NCI-H2227 treated with DMSO at 0.1 percent for 48 hours (cell line): ENCODE data around the gene HAVCR2.
"Not testable (repeated sequence)": the region's sequence is repeated elsewhere in the genome, so short reads cannot be mapped to it uniquely, and the experiment has no call there.

Experiments
- DNase-seq: peaks from one replicate; lab custom pipeline; 2025; lab: John Stamatoyannopoulos, UW

The HAVCR2 gene

DNA sequence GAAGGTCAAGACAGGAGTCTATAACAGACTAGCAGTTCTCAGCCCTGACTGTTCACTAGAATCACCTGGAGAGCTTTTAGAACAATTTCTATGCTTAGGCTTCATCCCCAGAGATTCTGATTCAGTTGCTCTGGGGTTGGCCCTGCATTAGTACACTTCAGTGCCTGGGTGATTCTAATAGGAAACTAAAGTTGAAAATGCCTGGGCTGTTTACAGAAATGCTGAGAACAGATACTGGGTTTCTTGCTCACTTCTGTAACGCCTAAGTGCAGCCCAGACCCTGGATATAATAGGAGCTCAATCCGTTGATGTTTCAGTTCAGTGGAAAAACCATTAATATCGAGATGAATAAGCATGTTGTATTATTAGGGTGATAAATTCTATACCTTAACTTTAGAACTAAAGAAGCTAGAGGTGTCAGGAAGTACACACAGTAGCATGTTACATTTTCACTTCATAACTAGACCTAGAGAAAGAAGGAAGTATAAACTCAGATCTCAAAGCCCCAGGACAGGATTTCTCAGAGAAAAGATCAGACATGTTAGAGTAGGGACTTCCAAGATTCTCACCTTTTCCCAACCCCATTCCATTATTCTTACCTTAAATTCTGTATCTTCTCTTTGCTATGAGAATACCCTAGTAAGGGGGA lies 20.4 kb downstream of the HAVCR2 start:
- no peak for DNase-seq

- no peak for DNase-seq
Observed at GRCh38 chr5:157086751-157087359, 22.0 kb downstream of the HAVCR2 start.

DNA sequence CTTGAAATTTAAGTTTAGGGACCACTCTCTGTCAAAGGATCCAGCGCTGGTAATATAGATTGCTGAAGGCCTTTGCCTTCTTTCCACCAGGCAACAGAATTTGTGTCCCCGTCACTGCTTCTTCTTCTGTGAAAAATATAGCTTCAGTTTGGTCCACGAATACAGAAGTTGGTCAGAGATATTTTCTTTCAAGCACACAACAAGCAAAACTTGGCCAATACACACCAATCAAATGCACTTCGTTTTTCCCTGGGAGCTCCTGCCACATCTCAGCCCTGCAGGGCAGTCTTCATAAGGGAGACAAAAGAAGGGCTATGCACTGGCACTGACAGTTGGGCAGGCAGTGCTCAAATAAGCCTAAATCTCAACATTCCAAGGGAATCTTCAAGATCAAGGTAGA lies 22.9 kb downstream of the HAVCR2 start:
- DNase-seq = no peak

DNA sequence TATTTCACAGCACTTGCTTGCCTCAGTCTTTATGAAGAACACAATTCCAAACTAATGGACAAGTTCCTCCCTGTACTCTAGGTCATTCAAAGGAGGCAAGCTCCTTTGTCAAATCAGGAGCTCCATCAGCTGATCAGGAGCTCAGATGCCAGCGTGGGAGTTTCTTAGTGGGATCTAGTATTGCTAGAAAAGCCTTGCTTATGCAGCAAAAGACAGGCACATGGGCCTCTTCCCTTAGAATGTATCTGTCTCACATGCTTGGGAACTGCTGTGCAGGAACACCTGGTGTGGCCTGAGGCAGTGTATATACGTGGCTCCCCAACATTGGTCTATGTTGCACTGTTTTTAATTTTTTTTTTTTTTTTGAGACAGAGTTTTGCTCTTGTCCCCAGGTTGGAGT lies 28.6 kb downstream of the HAVCR2 start:
- no peak for DNase-seq

- no peak for DNase-seq
Observed at GRCh38 chr5:157076558-157076957, 32.3 kb downstream of the HAVCR2 start.

DNA sequence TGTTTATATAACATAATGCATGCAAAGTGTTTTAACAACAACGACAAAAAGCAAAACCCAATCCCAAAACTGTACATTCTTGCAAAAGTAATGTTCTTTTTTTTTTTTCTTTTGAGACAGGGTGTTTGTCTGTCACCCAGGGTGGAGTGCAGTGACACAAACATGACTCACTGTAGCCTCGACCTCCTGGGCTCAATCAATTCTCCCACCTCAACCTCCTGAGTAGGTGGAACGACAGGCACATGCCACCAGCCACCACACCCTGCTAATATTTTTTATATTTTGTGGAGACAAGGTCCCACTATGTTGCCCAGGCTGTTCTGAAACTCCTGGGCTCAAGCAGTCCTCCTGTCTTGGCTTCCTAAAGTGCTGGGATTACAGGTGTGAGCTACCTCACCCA lies 36.3 kb downstream of the HAVCR2 start:
- no peak for DNase-seq

- no peak for DNase-seq
Observed at GRCh38 chr5:157069949-157070348, 38.9 kb downstream of the HAVCR2 start.

DNA sequence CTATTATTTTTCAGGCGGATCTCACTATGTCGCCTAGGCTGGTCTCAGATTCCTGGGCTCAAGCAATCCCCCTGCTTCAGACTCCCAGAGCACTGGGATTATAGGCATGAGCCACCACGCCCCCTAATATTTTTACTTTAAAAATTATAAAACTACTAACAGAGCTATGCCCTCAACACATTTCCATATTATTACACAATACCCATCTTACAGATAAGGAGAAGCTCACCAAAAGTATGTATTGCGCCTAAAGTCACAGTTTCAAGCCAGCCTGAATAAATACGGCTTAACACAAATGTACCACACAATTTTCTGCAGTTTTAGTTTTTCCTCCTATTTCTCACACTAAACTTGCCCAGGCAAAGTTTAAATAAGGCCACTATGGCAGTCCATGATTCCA lies 40.1 kb downstream of the HAVCR2 start:
- no peak for DNase-seq

DNA sequence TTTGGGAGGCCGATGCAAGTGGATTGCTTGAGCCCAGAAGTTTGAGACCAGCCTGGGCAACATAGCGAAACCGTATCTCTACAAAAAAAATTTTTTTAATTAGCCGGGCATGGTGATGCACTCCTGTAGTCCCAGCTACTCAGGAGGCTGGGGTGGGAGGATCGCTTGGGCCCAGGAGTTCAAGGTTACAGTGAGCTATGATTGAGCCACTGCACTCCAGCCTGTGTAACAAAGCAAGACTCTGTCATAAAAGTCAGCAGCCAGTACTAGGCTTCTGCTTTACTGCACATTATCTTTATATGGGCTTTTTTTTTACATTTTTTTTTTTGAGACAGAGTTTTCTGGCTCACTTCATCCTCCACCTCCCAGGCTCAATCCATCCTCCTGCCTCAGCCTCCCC lies 40.5 kb downstream of the HAVCR2 start:
- DNase-seq = no peak

- DNase-seq = no peak
Observed at GRCh38 chr5:157067005-157067404, 41.8 kb downstream of the HAVCR2 start.

- no peak for DNase-seq
Observed at GRCh38 chr5:157066080-157066479, 42.8 kb downstream of the HAVCR2 start.

- DNase-seq = no peak
Observed at GRCh38 chr5:157063776-157064430, 44.9 kb downstream of the HAVCR2 start.

- DNase-seq = no peak
Observed at GRCh38 chr5:157059891-157060290, 49.0 kb downstream of the HAVCR2 start.

DNA sequence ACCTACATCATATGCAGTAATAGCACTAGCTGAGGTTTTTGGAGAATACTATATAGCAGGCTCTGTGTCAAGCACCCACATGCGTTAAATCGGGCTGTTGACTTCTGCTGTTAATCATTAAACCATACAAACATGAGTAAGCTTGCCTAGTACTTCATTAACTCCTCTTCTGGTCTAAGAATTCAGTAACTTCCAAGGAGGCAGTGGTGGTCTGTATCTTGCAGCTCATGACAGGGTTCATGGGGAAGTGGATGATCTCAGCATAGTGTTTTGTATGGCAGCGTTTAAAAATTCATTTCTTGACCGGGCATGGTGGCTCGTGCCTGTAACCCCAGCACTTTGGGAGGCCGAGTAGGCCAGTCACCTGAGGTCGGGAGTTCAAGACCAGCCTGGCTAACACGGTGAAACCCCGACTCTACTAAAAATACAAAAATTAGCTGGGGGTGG lies 49.7 kb downstream of the HAVCR2 start, which contains the start of gene HAVCR1:
Gene HAVCR1 (minus strand): TSS at position 24 of the 447 bp plus-strand sequence. CDS start 1,173 bp downstream, outside the sequence.
- no peak for DNase-seq

DNA sequence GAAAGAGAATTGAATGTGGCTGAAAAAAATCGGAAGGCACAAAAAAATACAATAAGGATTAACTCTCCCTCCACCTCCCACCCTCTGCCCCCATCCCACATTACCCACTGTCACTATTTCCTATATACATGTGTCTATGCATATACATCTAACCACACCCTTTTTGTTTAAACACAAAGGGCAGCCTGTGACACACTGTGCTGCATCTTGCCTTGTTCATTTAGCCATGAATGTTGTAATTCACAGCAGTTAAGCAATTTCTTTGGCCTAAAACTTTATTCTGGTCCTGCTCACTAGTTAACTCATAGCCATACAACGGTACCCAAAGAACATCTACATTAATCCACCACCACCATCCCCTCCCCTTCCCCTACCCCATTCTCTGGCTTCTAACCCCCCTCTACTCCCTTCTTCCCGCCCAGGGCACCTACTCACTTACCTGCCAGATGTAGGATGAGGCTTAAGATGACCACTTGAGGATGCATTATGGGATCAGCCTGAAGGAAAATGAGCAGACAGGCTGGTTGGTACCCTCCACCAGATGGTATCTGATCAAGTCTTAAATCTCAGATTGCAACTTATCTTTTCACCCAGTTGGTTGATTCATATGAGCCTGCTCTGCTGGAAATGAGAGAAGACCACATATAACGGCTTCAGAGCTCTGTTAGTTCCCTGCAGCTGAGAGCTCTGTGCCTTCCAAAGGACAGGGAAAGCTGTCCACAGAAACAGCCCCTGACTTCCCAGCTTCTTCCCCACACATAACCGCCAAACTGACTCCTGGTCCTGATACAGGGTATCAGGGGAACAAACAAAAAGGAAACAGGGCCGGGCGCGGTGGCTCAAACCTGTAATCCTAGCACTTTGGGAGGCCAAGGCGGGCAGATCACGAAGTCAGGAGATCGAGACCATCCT lies 51.1 kb downstream of the HAVCR2 start:
- no peak for DNase-seq

DNA sequence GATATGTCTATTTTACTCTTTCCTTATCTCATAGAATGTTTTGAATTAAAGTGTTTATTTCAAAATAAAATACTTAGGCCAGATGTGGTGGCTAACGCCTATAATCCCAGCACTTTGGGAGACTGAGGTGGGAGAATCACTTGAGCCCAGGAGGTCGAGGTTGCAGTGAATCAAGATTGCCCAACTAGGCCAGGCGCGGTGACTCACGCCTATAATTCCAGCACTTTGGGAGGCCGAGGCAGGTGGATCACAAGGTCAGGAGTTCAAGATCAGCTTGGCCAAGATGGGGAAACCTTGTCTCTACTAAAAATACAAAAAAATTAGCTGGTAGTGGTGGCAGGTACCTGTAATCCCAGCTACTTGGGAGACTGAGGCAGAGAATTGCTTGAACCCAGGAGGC lies 52.0 kb downstream of the HAVCR2 start:
- not testable (repeated sequence) for DNase-seq

DNA sequence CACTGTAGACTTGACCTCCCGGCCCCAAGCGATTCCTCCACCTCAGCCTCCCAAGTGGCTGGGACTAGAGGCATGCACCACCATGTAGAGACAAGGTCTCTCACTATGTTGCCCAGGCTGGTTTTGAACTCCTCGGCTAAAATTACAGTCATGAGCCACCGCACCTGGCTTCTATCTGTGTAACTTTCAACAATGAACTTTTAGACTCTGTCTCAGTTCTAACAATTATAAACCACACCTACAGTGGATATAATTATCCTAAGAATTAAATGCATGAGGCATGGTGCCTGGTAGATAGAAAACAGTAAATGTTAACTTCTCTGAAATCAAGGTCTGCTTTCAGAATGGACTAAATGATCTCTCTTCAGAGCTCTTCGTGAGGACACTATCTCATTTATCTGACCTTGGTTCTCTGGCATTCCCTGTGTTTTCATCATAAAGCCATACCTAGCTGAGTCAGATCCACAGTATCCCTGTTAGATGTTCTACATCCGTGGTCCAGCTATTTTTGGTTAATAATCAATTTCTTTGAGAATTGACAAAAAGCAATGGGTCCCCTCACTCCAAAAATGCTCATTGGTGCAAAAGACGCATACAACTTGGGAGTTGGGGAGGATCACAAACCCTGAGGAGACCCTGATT lies 57.1 kb downstream of the HAVCR2 start:
- no peak for DNase-seq

- DNase-seq = no peak
Observed at GRCh38 chr5:157050050-157050449, 58.8 kb downstream of the HAVCR2 start.

- DNase-seq = no peak
Observed at GRCh38 chr5:157049605-157050004, 59.2 kb downstream of the HAVCR2 start.

DNA sequence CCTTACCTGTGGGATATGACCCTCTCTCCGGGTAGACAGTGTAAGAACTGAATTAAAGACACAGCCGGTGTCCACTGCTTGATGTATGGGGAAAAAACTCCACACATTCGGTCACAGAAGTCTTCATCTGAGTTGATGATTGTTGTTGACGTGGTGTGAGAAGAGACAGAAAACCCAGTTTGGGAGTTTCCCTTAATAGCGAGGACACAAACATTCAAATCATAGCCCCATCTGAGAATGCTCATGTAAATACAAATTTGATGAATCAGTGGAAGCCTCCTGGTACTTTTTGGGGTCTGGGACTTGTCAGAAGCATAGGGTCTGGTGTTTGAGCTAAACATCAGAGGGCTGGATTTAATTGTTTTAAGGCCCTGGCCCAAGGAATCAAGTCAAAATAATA lies 60.9 kb downstream of the HAVCR2 start:
- DNase-seq = no peak

DNA sequence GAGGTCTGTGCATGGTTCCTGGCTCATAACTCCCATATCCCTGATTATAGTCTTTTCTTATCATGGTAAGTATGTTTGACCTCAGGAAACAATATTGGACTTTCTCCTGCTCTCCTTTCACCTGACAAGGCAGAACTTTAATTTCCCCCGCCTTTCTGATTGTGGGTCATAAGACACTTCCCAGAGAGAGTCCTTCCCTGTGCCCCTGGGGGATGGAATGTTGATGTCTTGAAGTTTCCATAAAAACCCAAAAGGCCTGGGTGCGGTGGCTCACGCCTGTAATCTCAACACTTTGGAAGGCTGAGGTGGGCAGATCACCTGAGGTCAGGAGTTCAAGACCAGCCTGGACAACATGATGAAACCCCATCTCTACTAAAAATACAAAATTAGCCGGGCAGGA lies 61.8 kb downstream of the HAVCR2 start:
- DNase-seq = not testable (repeated sequence)

- no peak for DNase-seq
Observed at GRCh38 chr5:157046041-157046440, 62.8 kb downstream of the HAVCR2 start.
